Stimulated activated CD8-positive, alpha-beta memory T cell treated with anti-CD3 and anti-CD28 coated beads, Interleukin-15, amount 100 ng/mL, for 48 hours (primary cell): ENCODE data around the gene L3MBTL4.

ENCODE experiments used
- DNase-seq, 2 donors: peaks; one replicate each; pipeline ENCODE4 v3.0.0-alpha.2; 2020; ENCODE audit warnings: low read depth in 2 of 2

L3MBTL4 gene

DNA sequence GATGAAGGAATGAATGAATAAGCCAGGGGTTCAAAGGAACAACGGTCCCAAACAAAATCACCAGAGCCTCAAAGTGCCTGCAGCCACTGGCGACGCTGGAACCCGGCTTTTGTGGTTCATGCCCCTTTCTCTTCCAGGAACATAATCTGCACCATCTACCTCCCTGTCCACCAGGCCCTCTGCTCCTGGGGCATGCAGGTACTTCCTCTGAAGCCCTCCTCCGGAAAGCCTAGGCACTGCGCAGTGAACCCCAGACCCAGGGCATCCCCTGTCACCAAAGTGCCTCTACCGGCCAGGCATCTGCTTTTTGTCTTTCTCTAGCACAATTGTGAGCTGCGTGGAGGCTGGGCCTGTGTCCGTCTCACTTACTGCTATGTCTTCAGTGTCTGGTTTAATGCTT is 420.8 kb downstream of the L3MBTL4 start:
- DNase-seq = no peak

DNA sequence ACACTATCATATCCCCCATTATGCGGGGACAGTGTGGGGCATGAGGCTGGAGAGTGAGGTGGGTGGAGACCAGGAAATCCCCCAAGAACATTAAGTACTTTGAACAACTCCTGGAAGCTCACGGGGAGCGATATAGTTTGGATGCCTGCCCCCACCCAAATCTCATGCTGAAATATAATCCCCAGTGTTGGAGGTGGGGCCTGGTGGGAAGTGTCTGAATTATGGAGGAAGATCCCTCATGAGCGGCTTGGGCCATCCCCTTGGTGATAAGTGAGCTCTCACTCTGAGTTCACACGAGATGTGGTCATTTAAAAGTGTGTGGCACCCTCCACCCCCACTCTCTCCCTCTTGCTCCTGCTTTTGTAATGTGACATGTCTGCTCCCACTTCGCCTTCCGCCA is 422.3 kb downstream of the L3MBTL4 start:
- no peak for DNase-seq

- DNase-seq = no peak
Measured at GRCh38 chr18:5987249-5987648, 427.5 kb downstream of the L3MBTL4 start.

GRCh38 chr18:5986257-5986931 is 428.3 kb downstream of the L3MBTL4 start:
- DNase-seq = no peak

DNA sequence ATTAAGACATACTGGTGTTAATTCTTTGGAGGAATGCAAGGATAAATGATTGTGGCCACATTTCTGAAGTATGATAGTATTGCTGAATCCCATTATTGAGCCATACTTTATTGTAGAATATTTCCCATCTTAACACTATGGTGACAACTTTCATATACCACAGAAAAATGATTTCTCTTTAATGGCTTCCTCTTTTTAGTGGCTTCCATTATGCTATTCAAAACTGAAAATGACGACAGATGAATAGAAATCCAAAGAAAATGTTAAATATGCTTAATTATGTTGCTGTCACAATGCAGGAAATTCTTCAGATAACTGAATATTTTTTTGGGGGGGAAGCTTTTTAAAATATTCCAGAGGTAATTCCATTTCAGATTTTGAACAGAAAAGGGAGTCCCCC is 430.5 kb downstream of the L3MBTL4 start:
- no peak for DNase-seq

GRCh38 chr18:5983488-5983887 is 431.2 kb downstream of the L3MBTL4 start:
- DNase-seq = no peak

GRCh38 chr18:5982332-5982731 is 432.4 kb downstream of the L3MBTL4 start:
- no peak for DNase-seq

- no peak for DNase-seq
Measured at GRCh38 chr18:5980721-5981120, 434.0 kb downstream of the L3MBTL4 start.

DNA sequence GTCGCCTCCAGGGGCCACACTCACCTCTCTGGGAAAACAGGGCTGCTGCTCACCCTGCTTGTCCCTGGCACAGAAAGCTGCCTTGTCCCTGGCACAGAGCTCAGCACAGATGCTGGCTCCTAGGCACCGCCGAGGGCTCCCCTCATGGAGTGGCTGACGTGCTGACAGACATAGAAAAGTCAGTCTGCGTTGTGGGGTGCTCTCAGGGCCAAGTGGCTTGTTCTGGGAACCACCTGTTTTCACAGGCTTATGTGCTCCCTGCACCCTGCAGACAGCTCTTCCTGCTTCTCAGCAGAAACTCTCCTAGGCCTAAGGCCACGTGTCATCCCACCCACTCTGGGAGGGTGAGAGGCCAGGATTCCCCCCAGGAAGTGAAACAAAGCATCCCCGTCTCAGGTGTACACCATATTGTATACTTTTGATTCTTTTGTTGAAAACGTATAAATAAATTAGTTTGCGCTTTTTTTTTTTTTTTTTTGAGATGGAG is 434.7 kb downstream of the L3MBTL4 start:
- DNase-seq = no peak

DNA sequence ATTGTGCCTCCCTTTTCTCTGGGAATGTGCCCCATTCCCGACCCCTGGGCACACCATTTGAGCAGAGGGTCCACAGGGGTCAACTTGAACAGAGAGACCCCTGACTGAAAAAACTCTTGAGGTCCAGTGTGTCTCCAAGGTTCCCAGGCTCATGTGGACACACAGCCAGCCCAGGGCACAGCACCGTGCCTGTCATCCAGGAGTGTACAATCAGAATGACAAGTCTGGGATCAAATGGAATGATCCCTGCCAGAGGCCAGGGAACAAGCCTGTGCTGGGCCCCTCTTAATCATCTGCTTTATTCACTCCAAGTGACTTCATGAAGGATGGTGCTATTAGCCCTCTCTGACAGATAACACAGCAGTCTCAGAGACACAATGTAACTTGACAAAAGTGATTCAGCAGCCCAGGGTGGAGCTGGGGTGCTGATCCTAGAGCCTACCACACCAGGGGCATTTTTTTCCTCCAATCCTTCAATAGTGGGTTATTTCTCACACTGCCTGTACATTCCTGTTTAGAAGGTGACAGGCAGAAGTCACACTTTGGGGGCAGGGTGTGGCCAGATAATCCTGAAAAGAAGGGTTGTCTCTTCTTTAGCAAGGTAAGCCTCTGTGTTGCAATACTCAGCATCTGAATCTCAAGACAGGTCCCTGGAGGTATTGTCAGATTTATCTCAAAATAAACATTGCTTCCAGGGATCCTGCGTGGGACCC is 435.4 kb downstream of the L3MBTL4 start:
- no peak for DNase-seq

- DNase-seq = no peak
Measured at GRCh38 chr18:5977022-5977421, 437.7 kb downstream of the L3MBTL4 start.

- DNase-seq = no peak
Measured at GRCh38 chr18:5975111-5976002, 439.4 kb downstream of the L3MBTL4 start.

DNA sequence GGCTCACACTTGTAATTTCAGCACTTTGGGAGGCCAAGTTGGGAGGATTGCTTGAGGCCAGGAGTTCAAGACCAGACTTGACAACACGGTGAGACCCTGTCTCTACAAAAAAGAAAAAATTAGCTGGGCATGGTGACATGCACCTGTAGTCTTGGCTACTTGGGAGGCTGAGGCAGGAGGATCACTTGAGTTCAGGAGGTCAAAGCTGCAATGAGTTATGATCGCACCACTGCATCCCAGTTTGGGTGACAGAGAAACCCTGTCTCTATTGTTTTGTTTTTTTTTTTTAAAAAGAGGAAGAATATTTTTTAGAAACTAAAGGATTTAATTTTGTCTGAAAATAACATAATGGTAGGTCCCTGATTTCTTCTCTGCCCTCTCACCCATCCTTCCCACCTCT is 440.0 kb downstream of the L3MBTL4 start:
- DNase-seq = no peak

GRCh38 chr18:5973099-5973498 is 441.6 kb downstream of the L3MBTL4 start:
- DNase-seq = no peak

DNA sequence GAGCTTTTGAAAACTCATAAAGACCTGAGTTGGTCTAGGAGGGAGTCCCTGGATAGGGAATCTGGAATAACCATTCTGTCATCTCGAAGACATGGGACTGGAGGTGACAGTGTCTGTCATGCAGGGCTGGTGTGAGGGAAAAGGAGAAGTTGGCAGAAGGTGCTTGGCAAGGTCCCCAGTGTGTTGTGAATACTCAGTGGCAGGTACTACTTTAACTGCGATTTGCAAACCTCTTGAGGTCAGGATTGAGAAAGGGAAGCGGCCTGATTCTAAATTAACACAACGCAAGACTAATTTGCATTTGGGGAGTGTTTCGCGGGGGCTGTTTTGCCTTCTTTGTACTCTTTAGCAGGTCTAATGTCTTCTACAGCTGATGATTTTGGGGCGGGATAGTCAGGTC is 442.4 kb downstream of the L3MBTL4 start:
- no peak for DNase-seq

GRCh38 chr18:5969989-5970403 is 444.7 kb downstream of the L3MBTL4 start:
- no peak for DNase-seq

GRCh38 chr18:5969355-5969988 is 445.2 kb downstream of the L3MBTL4 start:
- DNase-seq = no peak

GRCh38 chr18:5967666-5968065 is 447.0 kb downstream of the L3MBTL4 start:
- DNase-seq = no peak

DNA sequence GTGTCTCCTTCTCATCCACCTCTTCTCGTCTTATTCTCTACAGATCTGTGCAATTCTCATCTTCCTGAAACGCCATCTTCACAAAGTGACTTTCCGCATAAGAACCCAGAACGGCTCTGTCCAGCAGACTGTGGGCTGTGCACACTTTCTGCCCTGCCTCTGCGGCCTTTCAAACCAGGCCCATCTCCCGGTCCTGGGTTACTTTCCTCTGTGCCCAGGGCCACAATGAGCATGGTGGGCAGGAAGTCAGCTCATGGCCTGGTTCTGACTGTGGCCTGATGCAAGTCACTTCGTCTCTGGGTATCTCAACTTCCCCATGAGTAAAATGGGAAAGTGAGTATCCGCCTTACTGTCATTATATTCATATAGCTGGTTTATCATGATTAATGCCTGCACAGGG is 447.7 kb downstream of the L3MBTL4 start:
- DNase-seq = no peak

DNA sequence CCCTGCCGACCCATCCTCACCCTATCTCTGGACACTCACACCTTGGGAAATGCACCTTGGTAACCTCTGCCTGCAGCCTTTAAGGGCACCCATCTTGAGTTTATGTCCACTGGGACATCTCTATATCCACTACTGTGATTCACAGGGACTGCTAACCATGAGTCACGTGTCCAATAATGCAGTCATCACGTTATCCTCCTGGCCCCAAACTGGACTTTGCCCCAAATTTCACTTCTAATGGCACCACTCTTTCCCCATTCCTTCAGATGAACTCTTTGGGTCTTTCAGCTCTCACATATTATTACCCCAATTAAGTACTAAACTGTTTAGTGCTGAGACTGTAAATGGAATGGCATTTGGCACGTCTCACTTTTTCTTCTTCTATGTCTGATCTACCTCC is 448.2 kb downstream of the L3MBTL4 start:
- DNase-seq = no peak

DNA sequence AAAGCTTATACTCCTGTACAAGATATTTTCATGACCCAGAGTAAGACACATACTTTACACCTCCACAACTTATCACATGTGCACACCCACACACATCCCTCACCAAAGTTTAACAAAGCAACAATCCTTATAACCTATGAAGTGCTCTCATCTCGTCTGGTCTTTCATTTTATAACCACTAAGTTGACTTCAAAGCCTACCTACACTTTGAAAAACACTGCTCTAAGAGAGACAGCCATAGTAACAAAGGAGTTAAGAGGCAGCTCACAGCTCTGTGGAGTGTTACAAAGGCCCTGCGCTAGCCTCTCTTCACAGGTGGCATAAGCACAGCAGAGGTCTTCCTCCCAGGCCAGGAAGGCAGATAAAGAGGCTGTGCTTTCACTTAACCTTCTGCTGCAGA is 449.7 kb downstream of the L3MBTL4 start:
- no peak for DNase-seq

DNA sequence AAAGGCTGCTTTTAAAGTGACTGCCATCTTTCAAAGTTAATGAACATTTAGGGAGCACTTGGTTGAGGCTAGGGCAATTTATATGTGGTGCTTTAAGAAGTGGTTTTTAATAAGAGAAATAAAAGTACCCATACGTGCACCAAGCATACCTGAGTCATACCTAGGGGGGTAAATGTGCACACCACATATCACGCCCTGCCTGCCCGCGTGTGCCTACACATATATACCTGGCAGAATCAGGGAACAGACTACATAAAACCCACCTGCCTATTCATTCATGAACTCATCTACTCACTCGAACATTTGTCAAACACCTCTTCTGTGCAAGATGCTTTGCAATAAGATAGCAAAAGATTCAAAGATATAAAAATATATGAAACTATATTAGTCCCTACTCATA is 450.1 kb downstream of the L3MBTL4 start:
- DNase-seq = no peak
